ENCODE results near the gene CBFA2T3.

Gene CBFA2T3

DNA sequence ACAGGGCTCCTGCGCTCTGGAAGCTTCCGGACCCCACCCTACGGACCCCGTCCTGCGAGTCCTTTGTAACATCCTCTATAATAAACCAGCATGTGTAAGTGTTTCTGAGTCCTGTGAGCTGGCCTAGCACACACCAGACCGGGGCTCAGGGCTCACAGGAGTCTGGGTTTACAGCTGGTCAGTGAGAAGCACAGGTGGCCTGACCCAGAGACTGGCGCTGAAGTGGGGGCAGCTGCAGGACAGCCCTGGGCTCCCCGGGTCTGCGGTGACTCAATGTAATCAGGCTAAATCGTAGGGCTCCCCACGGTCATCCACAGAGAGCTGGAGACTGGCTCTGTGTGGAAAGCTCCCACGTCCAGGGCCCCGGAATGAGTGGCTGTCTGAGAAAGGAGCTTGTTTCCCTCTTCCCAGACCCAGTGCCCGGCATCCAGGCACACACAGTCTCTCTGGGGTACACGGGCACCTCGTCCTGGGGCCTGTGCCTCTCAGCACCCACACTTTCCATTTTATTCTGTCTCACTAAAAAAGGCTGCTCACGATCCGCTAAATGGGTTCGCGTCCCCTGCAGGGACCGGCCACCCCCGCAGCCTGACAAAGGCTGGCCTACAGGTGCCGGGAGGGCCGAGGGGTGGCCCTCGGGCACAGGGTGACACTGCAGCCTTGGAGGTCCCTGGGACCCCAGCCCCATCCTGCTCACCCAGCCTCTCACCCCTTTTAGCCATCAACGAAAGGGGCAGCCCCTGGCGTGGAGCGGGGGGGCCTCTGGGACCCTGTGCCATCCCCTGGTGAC, 18.9 kb upstream of the CBFA2T3 start:
- no peak for DNase-seq (ENCODE audit: low spot score)

DNA sequence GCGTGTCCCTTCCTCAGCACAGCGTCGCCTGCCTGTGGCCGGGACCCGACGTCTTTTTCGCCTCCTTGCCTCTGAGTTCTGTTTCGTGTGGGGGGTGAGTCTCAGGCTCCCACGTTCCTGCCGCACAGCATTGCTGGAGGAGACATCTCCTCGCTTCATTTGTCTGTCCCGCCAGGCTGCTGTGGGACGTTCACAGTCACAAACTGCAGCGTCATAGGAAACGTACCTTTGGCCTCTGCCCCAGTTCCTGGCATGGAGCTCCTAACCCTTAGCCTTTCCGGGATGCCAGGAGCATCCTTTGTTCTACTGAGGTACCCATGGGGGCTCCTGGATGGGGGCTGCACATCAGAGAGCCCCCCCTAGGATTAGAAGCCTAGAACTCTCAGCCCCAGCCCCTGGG, 18.2 kb upstream of the CBFA2T3 start:
- no peak for DNase-seq (ENCODE audit: low spot score)

DNA sequence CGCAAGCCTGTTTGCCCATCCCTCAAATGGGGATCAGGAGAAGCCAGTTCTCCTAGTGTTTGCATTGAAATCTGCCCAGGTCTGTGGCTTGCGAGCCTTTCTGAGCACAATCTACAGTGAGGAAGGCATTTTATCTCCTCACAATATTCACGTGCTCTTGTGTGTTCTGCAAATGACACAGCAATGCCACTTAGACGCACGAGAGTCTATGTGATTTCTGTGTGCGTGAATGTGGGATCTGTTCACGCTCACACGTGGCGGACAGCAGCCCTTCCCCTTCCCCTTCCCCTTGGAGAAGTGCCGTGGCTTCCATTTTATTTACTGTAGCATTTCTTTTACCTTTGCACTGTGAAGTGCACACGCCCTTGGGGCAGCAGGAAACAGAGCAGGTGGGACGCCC, 17.7 kb upstream of the CBFA2T3 start:
- DNase-seq (ENCODE audit: low spot score): no peak

DNA sequence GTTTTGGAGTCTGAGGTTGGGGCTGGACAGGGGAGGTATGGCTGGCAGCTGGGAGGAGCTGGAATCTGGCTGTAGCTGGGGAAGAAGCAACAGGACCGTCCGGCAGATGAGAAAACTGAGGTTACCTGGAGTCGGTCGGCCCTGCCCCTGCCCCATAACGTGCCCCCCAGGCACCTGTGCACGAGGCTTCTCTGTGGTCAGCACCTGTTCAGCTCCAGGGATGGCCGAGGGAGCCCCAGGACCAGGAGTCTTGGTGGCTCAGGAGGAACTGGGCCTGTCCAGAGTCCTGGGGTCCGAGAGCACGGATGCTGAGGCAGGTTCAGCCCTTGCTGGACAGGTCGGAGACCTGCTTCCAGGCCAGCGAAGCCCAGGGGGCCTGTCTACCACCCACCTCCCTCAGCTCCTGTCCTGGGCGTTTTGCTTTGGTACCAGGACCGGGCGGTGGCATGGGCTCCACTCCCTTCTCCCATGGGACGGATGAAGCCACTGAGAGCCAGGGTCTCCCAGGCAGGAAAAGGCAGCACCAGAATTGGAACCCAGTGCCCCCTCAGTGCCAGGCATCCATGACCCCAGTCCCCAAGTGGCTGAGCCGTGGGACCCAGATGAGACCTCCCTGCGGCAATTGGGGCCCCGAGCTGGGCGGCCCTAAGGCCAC, 17.1 kb upstream of the CBFA2T3 start:
- DNase-seq (ENCODE audit: low spot score): no peak

DNA sequence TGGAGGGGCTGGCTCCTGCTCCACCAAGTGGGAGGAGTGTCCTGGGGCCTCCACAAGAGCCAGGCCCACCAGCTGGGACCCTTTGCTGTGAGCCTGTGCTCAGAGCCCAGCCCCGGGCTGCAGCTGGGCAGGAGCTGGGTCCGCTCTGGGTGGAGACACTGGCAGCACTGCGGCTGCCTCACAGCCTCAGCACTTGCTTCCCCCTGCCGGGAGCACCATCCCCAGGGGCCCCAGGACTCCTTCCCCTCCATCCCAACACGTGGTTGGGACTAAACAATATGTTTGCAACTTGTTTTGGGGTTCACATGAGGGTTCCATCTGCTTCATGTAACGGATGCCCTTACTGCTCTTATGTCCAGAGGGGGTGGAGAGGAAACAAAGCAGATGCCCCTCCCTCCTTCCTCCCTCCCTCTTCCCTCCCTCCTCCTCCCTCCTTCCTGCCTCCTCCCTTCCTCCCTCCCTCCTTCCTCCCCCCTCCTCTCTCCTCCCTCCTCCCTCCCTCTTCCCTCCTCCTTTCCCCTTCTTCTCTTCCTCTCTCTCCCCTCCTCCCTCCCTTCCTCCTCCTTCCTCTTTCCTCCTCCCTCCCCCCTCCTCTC, 16.3 kb upstream of the CBFA2T3 start:
- peak; percentile 59 for DNase-seq (ENCODE audit: low spot score)

DNA sequence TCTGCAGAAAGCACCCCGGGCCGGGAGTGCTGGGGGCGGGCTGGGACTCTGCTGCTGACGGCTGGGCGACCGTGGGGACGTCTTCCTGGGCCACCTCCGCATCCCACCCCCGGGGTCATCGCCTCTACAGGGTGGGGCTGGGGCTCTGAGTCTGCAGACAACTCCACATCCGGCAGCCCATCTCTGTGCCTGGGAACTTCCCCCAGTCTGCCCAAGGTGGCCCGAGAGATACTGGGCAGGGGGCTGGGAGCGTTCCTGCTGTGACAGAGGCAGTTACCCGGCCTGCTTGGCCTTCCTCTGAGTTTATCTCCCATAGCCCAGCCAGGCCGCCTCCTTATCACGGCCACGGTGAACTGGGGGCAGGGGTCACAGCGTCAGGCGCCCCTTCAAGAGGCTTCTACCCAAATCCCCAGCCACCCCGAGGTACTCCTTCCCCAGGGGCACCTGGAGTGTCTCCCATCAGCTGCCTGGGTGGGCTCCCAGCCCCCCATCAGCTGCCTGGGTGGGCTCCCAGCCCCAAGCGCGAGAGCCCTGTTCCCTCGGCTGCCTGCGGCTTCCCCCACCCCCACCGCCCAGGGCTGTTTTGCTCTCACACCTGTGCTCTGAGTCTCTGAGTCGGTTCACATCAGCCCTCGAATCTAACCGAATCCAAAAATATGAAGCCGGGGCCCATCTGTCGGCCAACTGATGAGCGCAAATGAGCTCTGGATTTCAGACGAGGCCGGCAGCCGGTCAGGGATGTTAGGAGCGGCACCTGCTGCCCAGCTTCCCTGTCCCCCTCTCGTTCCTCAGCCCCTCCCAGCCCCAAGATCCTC, 15.6 kb upstream of the CBFA2T3 start:
- DNase-seq (ENCODE audit: low spot score): peak; percentile 76

DNA sequence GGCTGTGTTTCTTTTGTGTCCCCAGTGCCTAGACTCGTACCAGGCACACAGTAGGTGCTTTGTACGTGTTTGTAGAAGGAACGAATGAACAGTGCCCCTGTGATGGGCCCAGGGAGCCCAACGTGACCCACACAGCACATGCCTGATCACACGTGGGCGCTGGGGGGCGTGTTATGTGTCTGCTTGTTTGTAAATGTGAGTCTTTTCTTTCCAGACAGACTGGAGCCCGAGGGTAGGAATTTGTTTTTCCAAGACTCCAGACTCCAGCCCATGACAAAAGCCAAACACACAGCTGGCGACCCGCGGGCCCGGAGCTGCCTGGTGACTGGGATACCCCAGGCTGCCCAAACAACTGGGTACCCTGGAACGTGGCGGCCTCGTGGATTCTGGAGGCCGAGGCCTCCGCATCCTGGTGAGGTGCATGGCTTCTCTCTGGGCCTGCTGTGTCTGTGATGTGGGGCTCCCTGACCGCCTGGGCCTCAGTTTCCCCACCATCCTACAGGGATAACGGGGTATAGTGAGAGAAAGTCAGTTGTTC, 14.9 kb upstream of the CBFA2T3 start:
- peak; percentile 44 for DNase-seq (ENCODE audit: low spot score)

DNA sequence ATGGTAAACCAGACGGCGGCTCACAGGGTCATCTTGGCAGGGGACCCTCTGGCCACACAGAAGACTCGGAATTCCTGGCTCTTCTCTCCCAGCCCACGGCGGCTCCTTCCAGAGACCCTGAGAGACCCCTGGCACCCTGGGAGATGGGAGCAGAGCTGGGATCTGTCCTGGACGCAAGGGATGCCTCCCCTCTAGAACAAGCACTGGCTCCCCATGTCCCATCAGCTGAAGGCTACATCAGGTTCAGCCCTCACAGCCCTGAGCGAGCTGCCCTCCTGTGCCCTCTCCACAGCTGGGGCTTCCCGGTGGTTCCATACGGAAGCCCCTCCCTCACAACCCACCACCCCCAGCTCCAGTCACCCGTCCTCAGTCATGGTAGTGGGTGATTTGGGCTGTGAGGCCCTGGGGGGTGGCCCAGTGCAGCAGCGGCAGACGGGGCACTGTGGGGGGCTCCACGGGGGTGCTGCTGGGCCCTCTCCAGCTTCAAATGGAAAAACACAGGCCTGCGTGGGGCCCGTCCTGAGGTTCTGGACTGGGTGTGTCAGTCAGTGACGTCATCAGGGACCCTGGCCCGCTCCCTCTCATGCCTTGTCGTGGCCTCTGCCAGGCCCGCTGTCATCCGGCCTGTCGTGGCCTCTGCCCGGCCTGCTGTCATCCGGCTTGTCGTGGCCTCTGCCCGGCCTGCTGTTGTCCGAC, 13.0 kb upstream of the CBFA2T3 start:
- DNase-seq (ENCODE audit: low spot score): no peak

DNA sequence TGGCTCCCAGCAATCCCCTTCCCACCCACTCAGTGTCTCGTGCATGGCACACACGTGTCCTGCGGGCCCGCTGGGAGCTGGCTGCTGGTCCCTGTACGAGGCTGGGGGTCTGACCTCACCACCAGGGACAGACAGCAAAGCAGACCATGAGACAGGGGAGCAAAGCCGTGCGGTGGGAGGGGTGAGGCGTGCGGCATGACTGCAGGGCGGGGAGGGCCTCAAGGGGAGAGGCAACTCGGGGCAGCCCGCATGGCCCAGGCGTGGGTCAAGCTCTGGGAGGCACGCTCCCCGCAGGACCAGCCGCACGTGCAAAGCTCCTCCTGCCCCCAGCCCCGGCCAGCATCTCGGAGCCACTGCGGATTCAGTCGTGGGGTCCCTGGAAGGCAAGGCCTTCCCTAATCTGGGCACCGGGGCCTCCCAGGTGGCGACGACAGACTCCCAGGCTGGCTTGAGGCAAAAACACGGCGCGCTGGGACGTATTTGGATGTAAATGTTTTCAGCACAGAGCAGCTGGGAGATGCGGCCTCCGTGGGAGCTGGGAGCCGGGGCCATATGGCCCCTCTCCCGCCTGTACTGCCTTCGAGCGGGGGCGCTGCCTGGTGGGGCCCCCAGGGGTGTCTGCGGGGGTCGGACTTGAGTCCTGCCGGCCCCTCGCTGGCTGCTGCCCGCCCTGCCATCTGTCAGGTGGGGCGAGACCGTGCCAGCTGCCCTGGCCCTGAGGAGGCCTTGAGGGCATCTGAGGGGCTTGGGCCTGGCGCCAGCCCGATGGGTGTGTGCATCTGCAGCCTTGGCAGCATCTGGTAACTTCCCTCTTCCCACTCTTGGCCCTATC, 12.2 kb upstream of the CBFA2T3 start:
- no peak for DNase-seq (ENCODE audit: low spot score)

DNA sequence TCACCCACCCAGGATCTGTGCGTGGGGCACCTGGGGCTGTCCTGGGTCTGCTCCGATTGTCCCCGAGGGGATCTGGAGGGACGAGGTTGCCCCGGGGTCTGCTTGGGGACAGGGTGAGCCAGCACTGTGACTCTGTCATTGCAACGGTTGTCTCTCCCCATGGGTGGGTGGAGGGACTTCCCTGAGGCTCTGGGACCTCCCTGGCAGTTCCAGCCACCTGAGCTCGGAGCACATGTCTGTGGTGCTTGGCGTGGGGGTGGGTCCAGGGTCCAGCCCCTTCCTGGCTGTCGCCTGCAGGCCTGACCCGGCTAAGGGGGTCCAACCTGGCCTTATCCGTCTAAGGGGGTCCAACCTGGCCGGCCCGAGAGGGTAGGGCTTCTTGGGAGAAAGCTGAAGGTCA, 8.5 kb upstream of the CBFA2T3 start:
- no peak for DNase-seq (ENCODE audit: low spot score)

DNA sequence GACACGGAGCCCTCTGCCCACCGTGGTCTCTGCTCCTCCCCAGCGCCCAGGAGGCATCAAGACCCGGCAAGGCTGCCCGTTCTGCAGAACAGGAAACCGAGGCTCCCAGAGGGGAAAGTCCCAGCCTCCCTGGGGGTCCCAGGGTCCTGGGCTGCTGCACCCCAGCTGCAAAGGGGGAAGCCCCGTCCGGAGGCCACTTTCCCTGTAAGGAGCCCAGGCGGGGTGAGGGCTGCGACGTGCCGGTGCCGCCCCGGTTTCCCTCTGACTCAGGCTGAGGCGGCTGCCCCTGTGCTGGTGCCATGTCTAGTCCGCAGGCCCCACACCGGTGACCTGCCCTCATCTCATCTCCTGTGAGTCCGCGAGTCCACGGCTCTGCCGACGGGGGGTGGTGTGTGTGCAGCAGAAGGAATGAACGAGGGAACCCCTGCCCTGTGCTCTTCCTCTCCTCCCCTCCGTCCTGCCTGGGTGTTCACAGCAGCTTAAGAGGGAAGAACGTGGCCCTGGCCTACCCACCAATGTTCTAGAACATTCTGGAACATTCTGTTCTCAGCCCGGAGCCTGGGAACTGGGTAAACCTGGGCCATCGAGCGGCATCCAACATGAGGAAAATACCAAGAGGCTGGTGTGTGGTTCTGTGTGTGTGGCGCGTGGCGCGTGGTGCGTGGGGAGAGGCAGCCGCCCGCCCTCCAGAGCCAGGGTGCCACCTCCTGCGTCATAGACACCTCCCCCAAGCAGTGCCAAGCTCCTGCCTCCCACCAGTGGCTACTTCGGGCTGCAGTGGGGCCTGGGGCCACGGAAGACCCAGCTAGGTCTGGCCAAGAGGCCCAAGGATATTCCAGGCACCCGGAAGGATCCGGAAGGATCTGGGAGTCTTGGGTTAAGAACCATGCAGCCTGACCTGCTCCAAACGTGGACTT, 7.0 kb upstream of the CBFA2T3 start:
- DNase-seq (ENCODE audit: low spot score): no peak

DNA sequence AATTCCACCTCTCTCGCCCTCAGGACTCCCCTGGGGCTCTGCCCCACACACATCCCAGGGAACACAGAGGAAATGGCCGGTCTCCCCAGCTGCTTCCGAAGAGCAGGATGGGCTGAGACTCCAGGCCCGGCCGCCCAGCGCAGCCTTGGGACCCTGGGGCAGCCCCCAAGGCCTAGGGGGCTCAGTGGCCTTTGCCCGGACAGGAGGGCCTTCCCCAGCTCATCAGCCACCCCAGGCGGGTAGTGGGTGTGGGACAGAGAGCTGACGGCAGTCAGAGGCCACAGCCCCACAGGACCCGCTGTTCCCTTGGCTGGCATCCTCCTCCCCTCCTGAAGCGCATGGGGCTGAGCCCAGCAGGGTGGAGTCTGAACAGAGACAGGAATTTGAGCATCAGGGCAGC, 6.2 kb upstream of the CBFA2T3 start:
- DNase-seq (ENCODE audit: low spot score): no peak

DNA sequence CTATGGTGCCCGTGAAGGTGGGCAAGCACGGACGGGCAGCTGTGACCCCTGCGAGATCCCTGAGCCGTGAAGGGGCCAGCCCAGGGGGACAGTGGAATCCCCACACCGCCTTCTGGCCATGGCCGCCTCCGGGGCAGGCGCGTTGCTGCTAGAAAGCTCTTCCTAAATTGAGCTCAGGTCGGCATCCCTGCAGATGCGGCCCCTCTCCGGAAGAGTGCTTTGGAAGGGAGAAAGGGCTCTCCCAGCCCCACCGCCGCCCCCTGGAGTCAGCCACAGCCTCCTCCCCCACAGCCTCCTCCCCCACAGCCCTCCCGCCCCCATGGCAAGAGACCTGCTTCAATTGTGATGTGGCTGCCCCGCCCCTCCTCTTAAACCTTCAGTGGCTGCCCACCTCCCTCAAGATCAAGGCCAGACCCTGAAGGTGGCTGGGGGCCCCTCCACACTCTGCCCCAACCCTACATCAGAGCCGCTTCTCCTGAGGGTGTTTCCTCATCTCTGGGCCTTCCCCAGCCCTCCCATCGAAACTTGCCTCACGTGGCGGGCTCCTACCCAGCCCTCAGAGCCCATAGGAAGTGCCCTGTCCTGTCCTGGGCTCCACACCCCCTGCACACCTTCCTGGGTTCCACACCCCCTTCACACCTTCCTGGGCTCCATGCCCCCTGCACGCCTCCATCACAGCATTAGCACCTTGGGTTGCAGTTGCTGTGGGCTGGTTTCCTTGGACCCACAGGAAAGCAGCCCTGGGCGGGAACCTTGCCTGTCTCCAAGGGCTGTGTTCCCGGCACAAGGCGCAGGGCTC, 5.5 kb upstream of the CBFA2T3 start:
- no peak for DNase-seq (ENCODE audit: low spot score)

DNA sequence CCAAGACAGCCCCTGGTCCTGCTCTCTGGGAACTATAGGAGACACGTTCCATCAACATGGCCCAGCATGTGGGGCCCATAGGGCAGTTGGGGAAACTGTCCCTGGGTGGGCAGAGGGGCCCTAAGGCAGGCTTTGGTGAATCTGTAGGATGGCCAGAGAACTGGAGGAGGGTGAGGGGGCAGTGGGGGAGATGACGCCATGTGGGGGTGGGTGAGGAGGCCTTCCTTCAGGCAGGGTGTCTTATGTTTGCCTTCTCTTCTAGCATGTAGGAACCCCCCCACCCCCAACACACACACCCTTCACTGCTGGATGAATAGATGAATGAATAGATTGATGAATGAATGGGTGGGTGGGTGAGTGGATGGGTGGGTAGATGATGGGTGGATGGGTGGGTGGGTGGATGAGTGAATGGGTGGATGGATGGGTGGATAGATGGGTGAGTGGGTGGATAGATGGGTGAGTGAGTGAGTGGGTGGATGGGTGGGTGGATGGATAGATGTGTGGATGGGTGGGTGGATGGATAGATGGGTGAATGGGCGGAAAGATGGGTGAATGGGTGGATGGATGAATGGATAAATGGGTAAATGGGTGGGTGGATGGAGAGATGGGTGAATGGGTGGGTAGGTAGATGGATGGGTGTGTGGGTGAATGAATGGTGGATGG, 2.5 kb upstream of the CBFA2T3 start:
- DNase-seq (ENCODE audit: low spot score): no peak

DNA sequence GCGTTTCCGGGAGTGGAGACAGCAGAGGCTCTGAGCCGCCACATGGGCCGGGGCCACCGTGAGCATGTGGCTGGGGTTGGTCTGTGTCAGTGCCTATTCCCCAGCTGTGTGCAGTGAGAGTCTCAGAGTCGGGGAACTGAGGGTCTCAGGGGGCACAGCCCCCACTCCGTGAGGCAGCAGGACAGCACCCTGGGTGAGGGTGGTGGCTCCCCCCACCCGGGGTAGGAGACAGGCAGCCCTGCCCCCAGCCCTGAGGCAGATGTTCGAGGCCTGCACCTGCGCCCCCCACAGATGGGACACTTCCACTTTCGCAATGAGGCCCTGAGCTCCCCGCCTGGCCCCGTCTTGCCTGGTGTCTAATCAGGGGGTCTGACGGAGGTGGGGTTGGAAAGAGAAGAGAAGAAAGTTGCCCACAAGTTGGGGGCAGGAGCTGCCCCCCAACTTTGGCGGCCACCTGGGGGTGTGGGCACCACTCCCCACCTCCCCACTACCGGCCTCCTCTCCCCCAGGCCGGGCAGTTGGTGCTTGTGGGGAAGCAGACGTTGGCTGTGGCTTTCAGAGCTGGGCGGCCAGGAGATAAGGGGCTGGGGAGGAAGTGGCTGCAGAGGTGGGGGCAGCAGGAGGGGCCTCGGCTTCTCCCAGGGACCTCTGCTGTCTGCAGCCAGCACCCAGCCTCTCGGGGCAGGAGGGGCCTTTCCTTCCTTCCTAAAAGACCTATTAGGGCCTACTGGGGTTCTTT, 1.8 kb upstream of the CBFA2T3 start:
- no peak for DNase-seq (ENCODE audit: low spot score)

DNA sequence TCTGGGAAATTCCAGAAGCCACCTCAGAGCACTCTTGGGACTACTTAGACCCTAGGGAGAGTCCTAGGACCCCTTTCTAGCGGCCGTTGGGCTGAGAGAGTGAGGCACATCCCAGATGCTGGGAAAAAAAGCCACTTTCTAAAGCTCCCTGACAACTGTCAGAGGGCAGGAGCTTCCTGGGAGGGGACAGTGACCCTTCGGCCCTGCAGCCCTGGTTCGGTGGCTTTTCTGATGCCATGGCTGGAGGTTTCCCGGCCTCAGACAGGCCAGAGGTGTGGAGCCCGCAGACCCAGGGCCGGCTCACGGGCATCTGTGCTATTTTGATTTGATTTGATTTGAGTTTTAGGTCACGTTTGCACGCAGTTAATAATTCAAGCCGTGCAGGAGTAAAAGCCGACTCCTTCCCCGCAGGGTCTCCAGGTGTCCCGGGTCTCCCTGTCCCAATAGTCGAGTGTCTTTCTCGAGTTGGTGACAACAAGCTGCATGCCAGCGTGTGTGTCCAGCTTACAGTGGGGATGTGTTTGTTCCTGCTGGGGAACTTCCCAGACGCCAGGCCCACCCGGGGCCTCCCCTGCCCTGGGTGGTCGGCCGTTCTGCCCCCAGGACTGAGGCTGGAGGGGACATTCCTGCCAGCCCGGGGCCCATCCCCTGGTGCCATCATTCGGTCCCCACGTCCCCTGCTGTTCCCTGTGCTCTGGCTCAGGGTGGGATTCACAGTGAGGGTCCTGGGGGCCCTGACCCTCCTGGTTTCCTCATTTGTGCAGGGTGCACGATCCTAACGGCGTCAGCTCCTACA, 1.0 kb upstream of the CBFA2T3 start:
- DNase-seq (ENCODE audit: low spot score): no peak

Measured in hematopoietic multipotent progenitor cell treated with erythropoietin and hydrocortisone succinate and interleukin-3 and kit ligand, for 15 days (in vitro differentiated cells).